ENCODE measurements around the gene NFKBIB.
"Not testable (repeated sequence)": the region's sequence is repeated elsewhere in the genome, so short reads cannot be mapped to it uniquely, and the experiment has no call there.

The NFKBIB gene

GRCh38 chr19:38853214-38853613 lies 46.6 kb upstream of the NFKBIB start:
- no peak for TF ChIP-seq CTCF (IDR thresholded peaks at IDR 0.05; ENCODE audit: insufficient read depth, low read depth, low read length, missing control alignments)
- H3K4me3 ChIP-seq (ENCODE audit: low read depth, low read length) = peak overlapping the region; percentile 84
- DNase-seq (ENCODE audit: low read depth) = no peak

GRCh38 chr19:38854961-38855360 lies 44.8 kb upstream of the NFKBIB start:
- H3K4me3 ChIP-seq (ENCODE audit: low read depth, low read length); DNase-seq (ENCODE audit: low read depth): not testable (repeated sequence)

GRCh38 chr19:38855751-38856150 lies 44.0 kb upstream of the NFKBIB start:
- DNase-seq (ENCODE audit: low read depth); H3K4me3 ChIP-seq (ENCODE audit: low read depth, low read length): not testable (repeated sequence)

GRCh38 chr19:38856813-38857212 lies 43.0 kb upstream of the NFKBIB start:
- no peak overlapping the region for H3K4me3 ChIP-seq (ENCODE audit: low read depth, low read length)
- TF ChIP-seq CTCF (IDR thresholded peaks at IDR 0.05; ENCODE audit: insufficient read depth, low read depth, low read length, missing control alignments) = no peak
- DNase-seq (ENCODE audit: low read depth) = no peak

GRCh38 chr19:38859631-38860204 lies 40.1 kb upstream of the NFKBIB start:
- H3K4me3 ChIP-seq (ENCODE audit: low read depth, low read length); DNase-seq (ENCODE audit: low read depth): not testable (repeated sequence)

GRCh38 chr19:38861368-38861767 lies 38.4 kb upstream of the NFKBIB start:
- no peak for DNase-seq (ENCODE audit: low read depth)
- H3K4me3 ChIP-seq (ENCODE audit: low read depth, low read length) = no peak overlapping the region
- TF ChIP-seq CTCF (IDR thresholded peaks at IDR 0.05; ENCODE audit: insufficient read depth, low read depth, low read length, missing control alignments) = no peak

- no peak for DNase-seq (ENCODE audit: low read depth)
- no peak for TF ChIP-seq CTCF (IDR thresholded peaks at IDR 0.05; ENCODE audit: insufficient read depth, low read depth, low read length, missing control alignments)
Measured at GRCh38 chr19:38862321-38863059, 37.3 kb upstream of the NFKBIB start.

GRCh38 chr19:38867171-38867780 lies 32.5 kb upstream of the NFKBIB start:
- no peak for DNase-seq (ENCODE audit: low read depth)
- TF ChIP-seq CTCF (IDR thresholded peaks at IDR 0.05; ENCODE audit: insufficient read depth, low read depth, low read length, missing control alignments) = no peak
- H3K4me3 ChIP-seq (ENCODE audit: low read depth, low read length) = no peak overlapping the region

More at GRCh38 chr19:38862321-38863059, 37.3 kb upstream of the NFKBIB start:
- no peak overlapping the region for H3K4me3 ChIP-seq (ENCODE audit: low read depth, low read length)

All from GM12865 (cell line).